Measurements from ENCODE around the gene CEP295NL.

CEP295NL gene

DNA sequence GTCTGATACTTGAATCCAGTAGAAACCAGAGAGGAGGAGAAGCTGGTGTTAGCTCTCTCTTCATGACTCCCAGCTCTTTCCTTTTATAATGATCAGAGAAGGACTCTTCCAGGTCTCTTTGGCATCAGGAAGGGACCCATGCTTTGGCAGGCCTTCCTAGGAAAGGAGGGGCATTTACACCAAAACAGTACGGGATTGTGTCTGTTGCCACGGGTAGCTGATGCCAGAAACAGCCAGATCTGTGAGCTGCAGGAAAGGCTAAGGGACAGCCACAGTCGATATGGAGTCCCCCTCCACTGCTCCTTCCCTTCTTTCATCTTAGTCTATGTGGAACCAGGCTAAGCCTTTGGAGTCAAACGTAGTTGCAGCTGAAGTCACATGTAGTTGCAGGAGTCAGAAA is 9.3 kb downstream of the CEP295NL start:
- TF ChIP-seq, protein P1, sequence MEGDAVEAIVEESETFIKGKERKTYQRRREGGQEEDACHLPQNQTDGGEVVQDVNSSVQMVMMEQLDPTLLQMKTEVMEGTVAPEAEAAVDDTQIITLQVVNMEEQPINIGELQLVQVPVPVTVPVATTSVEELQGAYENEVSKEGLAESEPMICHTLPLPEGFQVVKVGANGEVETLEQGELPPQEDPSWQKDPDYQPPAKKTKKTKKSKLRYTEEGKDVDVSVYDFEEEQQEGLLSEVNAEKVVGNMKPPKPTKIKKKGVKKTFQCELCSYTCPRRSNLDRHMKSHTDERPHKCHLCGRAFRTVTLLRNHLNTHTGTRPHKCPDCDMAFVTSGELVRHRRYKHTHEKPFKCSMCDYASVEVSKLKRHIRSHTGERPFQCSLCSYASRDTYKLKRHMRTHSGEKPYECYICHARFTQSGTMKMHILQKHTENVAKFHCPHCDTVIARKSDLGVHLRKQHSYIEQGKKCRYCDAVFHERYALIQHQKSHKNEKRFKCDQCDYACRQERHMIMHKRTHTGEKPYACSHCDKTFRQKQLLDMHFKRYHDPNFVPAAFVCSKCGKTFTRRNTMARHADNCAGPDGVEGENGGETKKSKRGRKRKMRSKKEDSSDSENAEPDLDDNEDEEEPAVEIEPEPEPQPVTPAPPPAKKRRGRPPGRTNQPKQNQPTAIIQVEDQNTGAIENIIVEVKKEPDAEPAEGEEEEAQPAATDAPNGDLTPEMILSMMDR (IDR thresholded peaks at IDR 0.05) = no peak
- Histone ChIP-seq H3K4me1 (no peaks in the 10 kb centered on the region), H3K79me2 (peaks cover 7% of the 10 kb centered on the region), H3K27ac (no peak overlapping the region), H3K36me3 (ENCODE audit: control insufficient read depth, insufficient read depth, low read length) (no peaks in the 10 kb centered on the region), H3K4me2 (ENCODE audit: low read length) (no peak overlapping the region), H3K9ac (no peak overlapping the region), H3K27me3 (ENCODE audit: control insufficient read depth, insufficient read depth, low read length) (no peaks in the 10 kb centered on the region), H2AFZ (no peak overlapping the region), H3K9me3 (ENCODE audit: control insufficient read depth, low read length) (no peaks in the 10 kb centered on the region), H3K4me3 (ENCODE audit: low read depth, low read length) (no peak overlapping the region)

GRCh38 chr17:78892936-78893379 is 10.0 kb downstream of the CEP295NL start:
- Histone ChIP-seq H3K9ac (no peak overlapping the region), H3K79me2 (peaks cover 3% of the 10 kb centered on the region), H3K27ac (no peak overlapping the region), H3K9me3 (ENCODE audit: control insufficient read depth, low read length) (no peaks in the 10 kb centered on the region), H3K4me1 (no peaks in the 10 kb centered on the region), H3K4me3 (ENCODE audit: low read depth, low read length) (no peak overlapping the region), H3K4me2 (ENCODE audit: low read length) (no peak overlapping the region), H3K27me3 (ENCODE audit: control insufficient read depth, insufficient read depth, low read length) (no peaks in the 10 kb centered on the region), H2AFZ (no peak overlapping the region), H3K36me3 (ENCODE audit: control insufficient read depth, insufficient read depth, low read length) (no peaks in the 10 kb centered on the region)
- TF ChIP-seq, protein P1 (IDR thresholded peaks at IDR 0.05) = no peak

- no peak overlapping the region for H3K9ac ChIP-seq
- H3K36me3 ChIP-seq (ENCODE audit: control insufficient read depth, insufficient read depth, low read length) = no peaks in the 10 kb centered on the region
- H3K27ac ChIP-seq = no peak overlapping the region
- no peak overlapping the region for H3K4me2 ChIP-seq (ENCODE audit: low read length)
- H3K4me1 ChIP-seq = no peaks in the 10 kb centered on the region
- H2AFZ ChIP-seq = no peak overlapping the region
- H3K79me2 ChIP-seq = peaks cover 2% of the 10 kb centered on the region
- no peaks in the 10 kb centered on the region for H3K9me3 ChIP-seq (ENCODE audit: control insufficient read depth, low read length)
- no peak overlapping the region for H3K4me3 ChIP-seq (ENCODE audit: low read depth, low read length)
- TF ChIP-seq, protein P1 (IDR thresholded peaks at IDR 0.05) = no peak
- no peaks in the 10 kb centered on the region for H3K27me3 ChIP-seq (ENCODE audit: control insufficient read depth, insufficient read depth, low read length)
Observed at GRCh38 chr17:78892520-78892919, 10.5 kb downstream of the CEP295NL start.

- H3K9ac ChIP-seq = no peak overlapping the region
- no peaks in the 10 kb centered on the region for H3K36me3 ChIP-seq (ENCODE audit: control insufficient read depth, insufficient read depth, low read length)
- no peaks in the 10 kb centered on the region for H3K27me3 ChIP-seq (ENCODE audit: control insufficient read depth, insufficient read depth, low read length)
- no peak overlapping the region for H3K4me3 ChIP-seq (ENCODE audit: low read depth, low read length)
- no peaks in the 10 kb centered on the region for H3K79me2 ChIP-seq
- TF ChIP-seq, protein P1 (IDR thresholded peaks at IDR 0.05) = no peak
- no peak overlapping the region for H3K4me2 ChIP-seq (ENCODE audit: low read length)
- H2AFZ ChIP-seq = no peak overlapping the region
- no peak overlapping the region for H3K27ac ChIP-seq
- no peaks in the 10 kb centered on the region for H3K9me3 ChIP-seq (ENCODE audit: control insufficient read depth, low read length)
- no peaks in the 10 kb centered on the region for H3K4me1 ChIP-seq
Observed at GRCh38 chr17:78892062-78892456, 10.9 kb downstream of the CEP295NL start.

GRCh38 chr17:78891406-78892061 is 11.5 kb downstream of the CEP295NL start:
- Histone ChIP-seq H3K4me3 (ENCODE audit: low read depth, low read length) (no peak overlapping the region), H3K9ac (no peak overlapping the region), H3K27me3 (ENCODE audit: control insufficient read depth, insufficient read depth, low read length) (no peaks in the 10 kb centered on the region), H3K4me1 (no peaks in the 10 kb centered on the region), H3K9me3 (ENCODE audit: control insufficient read depth, low read length) (no peaks in the 10 kb centered on the region), H3K79me2 (no peaks in the 10 kb centered on the region), H3K27ac (no peak overlapping the region), H3K4me2 (ENCODE audit: low read length) (no peak overlapping the region), H2AFZ (no peak overlapping the region), H3K36me3 (ENCODE audit: control insufficient read depth, insufficient read depth, low read length) (no peaks in the 10 kb centered on the region)
- TF ChIP-seq, protein P1 (IDR thresholded peaks at IDR 0.05) = no peak

Measured in parathyroid adenoma (tissue), 2 donors.